ENCODE results near the gene MAOA.
"Not testable (repeated sequence)": the region's sequence is repeated elsewhere in the genome, so short reads cannot be mapped to it uniquely, and the experiment has no call there.

Gene MAOA

GRCh38 chrX:43656005-43656494 is at the start of gene MAOA:
Gene MAOA (plus strand): TSS chrX:43656299. CDS start chrX:43656342, 43 bp downstream.
- no peak for DNase-seq

- no peak for DNase-seq
Observed at GRCh38 chrX:43612400-43612799, 43.7 kb upstream of the MAOA start.

- DNase-seq = no peak
Observed at GRCh38 chrX:43615660-43616059, 40.4 kb upstream of the MAOA start.

GRCh38 chrX:43618366-43619205 is 37.5 kb upstream of the MAOA start:
- no peak for DNase-seq

GRCh38 chrX:43619861-43620260 is 36.2 kb upstream of the MAOA start:
- not testable (repeated sequence) for DNase-seq

GRCh38 chrX:43627147-43627546 is 29.0 kb upstream of the MAOA start:
- DNase-seq = no peak

- no peak for DNase-seq
Observed at GRCh38 chrX:43627669-43628068, 28.4 kb upstream of the MAOA start.

- no peak for DNase-seq
Observed at GRCh38 chrX:43629229-43629628, 26.9 kb upstream of the MAOA start.

GRCh38 chrX:43631841-43632240 is 24.3 kb upstream of the MAOA start:
- DNase-seq = no peak

- no peak for DNase-seq
Observed at GRCh38 chrX:43633081-43633480, 23.0 kb upstream of the MAOA start.

- no peak for DNase-seq
Observed at GRCh38 chrX:43633757-43634156, 22.3 kb upstream of the MAOA start.

- no peak for DNase-seq
Observed at GRCh38 chrX:43640482-43640881, 15.6 kb upstream of the MAOA start.

- DNase-seq = no peak
Observed at GRCh38 chrX:43641691-43642090, 14.4 kb upstream of the MAOA start.

GRCh38 chrX:43643201-43643600 is 12.9 kb upstream of the MAOA start:
- no peak for DNase-seq

GRCh38 chrX:43643662-43644061 is 12.4 kb upstream of the MAOA start:
- no peak for DNase-seq

- no peak for DNase-seq
Observed at GRCh38 chrX:43644124-43644701, 11.9 kb upstream of the MAOA start.

GRCh38 chrX:43646800-43647199 is 9.3 kb upstream of the MAOA start:
- no peak for DNase-seq

GRCh38 chrX:43654431-43655150 is 1.5 kb upstream of the MAOA start:
- DNase-seq = peak; percentile 12 to 51

- DNase-seq = no peak
Observed at GRCh38 chrX:43655151-43656004, 721 bp upstream of the MAOA start.

GRCh38 chrX:43657671-43658070 is 1.6 kb downstream of the MAOA start:
- DNase-seq = no peak

GRCh38 chrX:43661521-43662240 is 5.6 kb downstream of the MAOA start:
- DNase-seq = no peak

- no peak for DNase-seq
Observed at GRCh38 chrX:43663173-43663572, 7.1 kb downstream of the MAOA start.
